GM19324 (cell line): ENCODE results near the gene EGFL7.

Source experiments
- ATAC-seq: cut with Tn5 transposase; IDR thresholded peaks from one replicate; pipeline ENCODE4 v1.9.1; 2021; ENCODE audit warnings: mild to moderate bottlenecking, moderate library complexity; ENCODE audit not compliant: unreplicated experiment, low FRiP score

The EGFL7 gene

DNA sequence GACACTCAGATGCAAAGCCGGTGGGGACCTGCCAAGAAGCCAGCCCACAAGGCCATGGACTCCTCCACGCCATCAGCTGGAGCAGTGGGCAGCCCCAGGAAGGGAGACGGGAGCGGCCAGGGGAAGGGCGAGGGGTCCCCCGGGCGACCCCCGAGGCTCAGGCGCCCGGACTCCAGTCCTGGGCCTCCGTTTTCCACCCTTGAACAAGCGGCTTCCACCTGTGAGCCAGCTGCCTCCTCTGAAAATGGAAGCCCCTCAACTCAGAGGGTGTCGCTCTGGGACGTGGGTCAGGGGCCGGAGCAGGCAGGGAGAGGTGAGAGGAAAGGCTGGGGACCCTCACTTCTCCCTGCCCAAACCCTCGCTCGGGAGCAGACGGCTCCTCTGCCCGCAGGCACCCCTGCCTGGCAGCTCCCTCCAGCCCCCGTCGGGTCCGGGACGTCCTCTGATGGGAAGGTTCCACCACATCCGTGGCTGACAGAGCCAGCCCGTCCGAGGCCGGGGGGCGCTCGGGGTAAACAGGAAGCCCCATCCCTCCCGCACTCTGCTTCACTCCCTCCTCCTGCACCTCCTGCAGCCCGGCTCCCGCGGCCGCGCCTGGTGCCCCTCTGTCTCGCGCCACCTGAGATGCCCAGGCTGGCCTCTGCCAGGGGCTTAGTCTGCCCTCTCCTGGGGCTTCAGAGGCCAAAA lies 3.7 kb upstream of the EGFL7 start:
- ATAC-seq: no peak

DNA sequence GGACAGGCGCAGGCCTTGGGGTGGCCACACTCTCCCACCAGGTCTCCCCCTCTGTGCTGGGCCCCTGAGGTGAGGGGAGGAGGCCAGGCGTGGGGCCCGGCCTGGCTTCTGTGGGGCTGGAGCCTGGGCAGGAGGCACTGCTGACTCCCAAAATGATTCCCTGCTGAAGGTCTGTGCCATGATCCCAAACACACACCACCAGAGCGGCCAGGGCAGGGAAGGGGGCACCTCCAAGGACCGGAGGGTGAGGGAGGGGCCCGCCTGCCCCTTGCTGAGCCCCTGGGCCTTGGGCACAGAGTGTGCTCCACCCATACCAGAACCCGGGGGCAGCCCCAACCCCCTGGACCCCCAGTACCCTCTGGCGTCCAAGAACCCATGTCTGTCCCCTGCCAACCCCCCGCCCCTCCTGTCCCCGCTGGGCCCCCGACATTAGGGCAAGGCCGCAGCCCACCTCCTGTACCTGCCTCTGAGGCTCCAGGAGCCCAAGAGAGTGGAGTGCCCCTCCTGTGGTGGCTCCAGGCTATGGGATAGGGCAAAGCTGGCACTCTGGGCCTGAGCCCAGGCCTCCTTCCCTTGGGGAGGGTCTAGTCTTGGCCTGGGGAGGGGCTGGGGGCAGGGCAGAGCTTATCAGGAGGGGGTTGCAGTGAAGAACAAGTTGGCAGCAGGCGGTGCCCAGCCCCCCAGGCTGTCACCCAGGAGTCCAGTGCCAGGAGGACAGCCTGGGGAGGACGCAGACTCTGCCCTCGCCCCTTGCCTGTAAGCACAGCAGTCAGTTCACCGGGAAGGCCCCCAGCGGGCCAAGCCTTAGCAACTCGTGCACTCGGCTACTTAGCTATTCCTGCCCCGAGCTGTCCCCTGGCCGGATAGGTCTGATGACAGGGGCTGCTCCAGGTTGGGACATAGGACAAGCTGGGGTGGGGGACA lies 2.6 kb upstream of the EGFL7 start:
- ATAC-seq: no peak

DNA sequence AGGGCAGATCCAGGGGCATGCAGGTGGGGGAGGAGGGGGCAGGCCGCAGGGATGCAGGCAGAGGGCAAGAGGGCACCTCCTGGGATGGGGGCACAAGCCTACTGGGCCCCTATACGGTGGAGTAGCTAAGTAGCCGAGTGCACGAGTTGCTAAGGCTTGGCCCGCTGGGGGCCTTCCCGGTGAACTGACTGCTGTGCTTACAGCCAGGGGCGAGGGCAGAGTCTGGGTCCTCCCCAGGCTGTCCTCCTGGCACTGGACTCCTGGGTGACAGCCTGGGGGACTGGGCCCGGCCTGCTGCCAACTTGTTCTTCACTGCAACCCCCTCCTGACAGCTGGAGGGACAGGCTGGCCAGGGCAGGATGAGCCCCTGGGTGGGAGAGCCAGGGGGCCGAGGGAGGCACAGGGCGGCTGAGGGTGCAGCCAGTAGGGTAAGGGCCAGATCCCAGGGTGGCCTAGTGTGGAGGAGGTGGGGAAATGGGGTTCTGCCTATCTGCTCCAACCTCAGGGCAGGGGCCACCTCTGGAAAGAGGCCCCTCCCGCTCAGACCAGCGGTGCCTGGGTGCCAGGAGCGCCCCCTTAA lies 1.7 kb upstream of the EGFL7 start:
- ATAC-seq: no peak

DNA sequence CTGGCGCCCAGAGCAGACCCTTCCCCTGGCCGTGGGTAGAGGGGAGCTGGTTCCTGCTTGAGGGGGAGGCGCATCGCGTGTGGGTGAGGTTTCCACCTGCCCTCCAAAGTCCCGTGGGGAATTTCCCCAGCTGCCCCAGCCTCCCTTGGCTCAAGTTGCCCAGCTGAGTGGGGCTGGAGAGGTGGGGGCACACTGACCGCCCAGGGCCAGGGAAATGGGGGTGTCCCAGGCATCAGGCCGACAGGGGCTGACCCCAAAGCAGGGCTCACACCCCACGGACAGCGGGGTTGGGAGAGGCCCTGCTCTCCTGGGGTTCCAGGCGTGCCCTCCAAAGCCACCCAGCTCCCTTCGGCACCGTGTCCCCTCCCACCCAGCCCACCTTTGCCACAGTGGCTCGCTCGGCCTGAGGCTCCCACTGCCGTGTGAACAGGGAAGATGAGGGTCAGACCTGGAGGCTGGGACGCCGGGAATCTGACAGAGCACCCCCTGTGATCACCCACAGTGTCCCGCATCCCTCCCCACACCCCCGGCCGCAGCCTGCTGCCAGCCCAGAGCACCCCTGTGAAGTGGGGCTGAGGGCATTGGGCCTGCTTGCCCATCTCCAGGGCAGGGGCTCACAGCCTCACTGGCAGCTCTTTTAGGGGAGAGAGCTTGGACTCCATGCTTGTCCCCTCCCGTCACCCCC lies 933 bp upstream of the EGFL7 start:
- ATAC-seq: no peak

DNA sequence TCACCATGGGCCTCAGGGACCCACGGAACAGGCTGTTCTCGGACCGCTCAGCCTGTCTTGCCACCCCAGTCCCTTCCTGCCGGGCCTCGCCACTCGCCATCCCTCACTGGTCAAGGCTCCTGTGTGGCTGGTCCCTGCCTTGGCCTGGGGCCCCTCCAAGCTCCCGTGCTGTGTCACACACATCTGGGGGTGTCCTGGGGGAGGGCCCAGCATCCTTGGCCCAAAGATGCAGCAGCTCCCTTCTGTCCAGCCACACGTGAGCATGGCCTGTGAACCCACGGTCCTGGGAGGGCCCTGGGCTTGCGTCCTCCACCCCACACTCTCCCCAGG lies 425 bp upstream of the EGFL7 start:
- ATAC-seq: no peak

DNA sequence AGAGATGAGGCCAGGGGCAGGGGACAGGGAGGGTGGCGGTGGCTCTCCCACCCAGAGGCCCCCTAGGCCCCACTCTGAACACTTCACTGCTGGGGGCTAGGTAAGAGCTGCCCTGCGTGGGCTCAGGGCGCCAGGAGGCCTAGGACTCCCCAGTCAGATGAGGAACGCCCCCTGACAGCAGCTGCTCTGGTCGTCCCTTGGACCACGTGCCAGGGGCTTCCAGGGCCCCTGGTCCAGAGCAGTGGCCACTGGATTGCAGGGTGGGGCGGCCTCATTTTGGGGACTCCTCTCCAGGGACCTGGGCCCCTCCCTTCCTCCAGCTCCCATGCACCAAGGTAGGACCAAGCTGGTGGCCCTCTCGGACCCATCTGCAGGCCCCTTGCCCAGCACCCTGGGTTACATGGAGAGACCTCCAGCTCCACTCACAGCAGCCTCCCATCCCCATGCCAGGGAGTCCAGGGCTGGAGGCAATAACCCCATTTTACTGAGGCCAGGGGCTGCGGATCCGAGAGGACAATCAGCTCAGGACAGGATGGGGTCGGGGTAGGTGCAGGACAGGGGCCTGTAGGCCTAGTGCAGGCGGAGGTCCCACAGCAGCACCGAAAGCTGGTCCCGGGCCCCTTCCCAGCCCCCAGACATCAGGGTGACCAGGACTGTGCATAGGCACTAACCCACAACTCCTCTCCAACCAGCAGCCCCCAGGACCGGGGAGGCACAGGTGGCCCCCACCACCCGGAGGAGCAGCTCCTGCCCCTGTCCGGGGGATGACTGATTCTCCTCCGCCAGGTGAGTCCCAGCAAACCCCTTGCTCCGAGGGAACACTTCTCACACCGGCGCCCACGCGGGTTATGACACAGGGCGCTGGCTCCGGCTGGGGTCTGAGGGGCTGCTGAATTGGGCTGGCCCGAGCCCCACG lies 1.5 kb downstream of the EGFL7 start:
- no peak for ATAC-seq

DNA sequence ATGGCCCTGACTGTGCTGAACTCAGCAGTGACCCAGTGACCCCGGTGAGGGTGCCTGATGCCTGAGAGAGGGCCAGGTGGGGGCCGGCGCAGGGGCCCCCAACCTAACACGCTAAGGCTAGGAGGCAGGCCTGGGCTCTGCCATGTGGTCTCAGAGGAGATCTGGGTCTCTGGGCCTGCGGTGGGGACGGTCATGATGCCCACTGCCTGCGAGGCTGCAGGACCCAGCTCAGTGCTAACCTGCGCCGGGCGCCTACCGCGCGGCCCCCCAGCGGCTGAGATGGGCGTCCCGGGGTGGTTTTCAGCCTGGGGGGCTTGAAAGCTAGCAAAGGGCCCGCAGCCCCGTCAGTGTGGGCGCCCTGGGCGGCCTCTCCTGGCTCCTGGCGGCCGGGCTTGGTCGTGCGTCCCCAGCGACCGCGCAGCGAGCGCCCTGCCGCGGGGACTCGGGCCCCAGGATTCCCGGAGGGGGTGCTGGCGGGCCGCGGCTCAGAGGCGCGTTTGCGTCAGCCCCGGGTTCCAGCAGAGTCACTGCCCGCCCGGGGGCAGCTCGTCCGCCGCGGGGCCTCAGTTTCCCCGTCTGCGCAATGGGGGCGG lies 2.5 kb downstream of the EGFL7 start:
- no peak for ATAC-seq

DNA sequence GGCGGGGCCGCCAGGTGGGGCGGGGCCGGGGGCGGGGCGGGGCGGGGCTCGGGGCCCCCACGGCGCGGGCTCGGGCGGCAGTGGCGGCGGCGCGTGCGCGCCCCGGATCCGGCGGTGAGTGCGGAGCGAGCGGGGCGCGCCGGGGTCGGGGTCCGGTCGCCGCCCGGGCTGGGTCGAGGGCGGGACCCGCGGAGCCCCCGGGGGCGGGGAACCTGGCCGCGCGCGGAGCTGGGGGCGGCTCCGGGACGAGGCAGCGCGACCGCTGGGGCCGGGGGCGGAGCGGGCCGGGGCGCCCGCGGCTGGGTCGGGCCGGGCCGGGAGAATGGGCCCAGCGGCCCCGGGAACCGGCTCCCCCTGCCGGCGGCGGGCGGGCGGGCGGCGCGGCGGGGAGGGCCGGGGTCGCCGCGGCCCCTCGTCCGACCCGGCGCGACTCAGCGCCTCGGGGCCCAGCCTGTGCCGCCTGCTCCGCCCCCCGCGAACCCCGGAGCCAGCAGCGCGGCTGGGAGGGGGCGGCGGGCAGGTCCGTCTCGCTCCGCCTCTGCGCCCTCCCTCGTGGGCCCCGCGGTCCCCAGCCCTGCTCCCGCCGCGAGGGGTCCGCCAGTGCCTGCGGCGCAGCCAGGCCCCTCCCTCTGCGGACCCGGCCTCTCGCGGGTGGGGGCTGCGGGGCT lies 3.1 kb downstream of the EGFL7 start:
- no peak for ATAC-seq

DNA sequence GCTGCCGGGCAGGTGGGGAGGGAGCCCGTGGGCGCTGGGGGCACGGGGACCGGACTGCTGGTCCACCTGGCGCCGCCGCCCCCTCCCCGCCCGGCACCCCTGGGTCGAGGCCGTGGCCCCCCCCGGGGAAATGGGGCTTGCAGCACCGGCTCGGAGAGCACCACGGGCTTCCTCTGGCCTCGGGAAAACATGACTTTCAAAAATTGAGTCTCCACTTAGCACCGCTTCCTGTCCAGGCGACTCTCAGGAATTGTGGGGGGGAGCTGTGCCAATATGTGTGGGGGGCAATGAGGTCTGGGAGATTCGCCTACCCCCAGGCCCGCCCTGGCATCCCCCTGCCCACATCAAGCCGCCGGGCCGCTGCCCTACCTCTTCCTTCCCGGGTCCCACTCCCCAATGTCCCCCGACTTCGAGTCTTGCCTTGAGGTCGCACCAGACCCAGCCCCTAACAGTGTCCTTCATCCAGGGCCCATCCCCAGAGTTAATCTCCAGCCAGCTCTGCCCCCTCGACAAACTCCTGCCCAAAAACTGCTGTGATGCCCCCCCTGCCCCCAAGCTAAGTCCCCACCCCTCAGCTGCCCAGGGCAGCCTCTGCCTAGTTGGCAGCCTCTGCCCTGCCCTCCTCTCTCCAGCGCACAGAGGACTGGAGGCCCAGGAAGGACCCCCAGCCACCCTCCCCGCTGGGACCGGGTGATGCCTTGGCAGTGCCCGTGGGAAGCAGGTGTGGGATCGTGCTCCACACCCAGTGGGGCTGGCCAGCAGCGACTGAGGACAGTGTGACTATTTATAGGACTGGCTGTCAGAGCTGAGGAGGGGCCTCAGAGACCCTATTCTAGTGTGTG lies 3.9 kb downstream of the EGFL7 start:
- ATAC-seq: no peak

DNA sequence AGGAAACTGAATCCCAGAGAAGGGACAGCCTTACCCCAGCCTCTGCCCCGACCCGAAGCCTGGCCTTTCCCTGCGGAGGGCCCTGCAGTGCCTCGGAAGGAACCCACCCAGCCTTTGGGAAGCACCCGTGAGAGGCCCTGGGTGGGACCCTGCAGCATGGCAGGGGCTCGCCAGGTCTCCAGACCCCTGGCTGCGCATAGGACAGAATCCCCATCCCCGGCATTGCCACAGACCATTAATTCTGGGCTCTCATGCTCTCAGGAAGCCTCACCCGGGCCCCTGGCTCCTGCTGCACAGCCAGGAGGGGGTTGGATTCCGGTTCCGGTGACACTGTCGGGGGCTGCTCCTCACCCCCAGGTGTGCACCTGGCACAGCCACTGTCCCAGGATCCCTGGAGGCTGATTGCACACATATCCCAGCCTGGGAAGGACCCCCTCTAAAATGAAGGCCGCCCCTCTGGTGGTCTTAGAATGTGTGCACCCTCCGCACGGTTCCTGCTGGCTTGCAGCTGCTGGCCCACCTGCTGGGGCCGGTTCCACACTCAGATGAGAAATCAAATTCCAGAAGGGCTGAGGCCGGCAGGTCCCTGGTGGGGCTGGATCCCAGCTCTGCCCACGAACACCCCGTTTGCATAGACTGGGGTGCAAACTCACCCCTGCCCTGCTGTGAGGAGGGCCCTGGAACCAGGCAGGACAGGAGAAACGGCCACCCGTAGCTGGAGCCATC lies 4.7 kb downstream of the EGFL7 start:
- ATAC-seq: no peak

DNA sequence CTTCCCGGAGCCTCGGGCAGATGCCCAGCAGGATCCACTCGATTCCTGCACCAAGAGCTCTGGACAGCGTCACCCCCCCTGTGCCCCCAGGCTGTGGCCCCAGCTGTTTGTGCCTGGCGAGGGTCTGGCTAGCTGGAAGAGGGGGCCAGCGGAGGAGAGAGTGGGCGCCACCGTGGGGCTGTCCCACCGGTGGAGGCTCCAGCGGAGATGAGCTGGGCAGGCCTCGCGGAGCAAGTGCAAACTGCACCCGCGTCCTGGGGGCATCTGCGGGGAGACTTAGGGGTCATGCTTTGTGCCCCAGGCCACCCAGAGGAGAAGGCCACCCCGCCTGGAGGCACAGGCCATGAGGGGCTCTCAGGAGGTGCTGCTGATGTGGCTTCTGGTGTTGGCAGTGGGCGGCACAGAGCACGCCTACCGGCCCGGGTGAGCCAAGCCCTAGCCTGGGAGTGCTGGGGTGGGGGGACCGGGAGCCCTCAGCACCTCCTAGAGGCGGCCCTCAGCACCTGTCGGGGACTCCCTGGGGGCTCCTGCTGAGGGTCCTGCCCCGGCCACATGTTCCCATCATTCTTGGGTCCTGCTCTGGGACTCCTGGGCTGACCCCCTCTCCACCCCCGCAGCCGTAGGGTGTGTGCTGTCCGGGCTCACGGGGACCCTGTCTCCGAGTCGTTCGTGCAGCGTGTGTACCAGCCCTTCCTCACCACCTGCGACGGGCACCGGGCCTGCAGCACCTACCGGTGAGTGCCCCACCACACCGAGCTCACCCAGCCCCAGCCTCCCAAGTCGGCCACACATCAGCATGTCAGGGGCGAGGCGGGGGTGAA lies 5.4 kb downstream of the EGFL7 start:
- no peak for ATAC-seq

DNA sequence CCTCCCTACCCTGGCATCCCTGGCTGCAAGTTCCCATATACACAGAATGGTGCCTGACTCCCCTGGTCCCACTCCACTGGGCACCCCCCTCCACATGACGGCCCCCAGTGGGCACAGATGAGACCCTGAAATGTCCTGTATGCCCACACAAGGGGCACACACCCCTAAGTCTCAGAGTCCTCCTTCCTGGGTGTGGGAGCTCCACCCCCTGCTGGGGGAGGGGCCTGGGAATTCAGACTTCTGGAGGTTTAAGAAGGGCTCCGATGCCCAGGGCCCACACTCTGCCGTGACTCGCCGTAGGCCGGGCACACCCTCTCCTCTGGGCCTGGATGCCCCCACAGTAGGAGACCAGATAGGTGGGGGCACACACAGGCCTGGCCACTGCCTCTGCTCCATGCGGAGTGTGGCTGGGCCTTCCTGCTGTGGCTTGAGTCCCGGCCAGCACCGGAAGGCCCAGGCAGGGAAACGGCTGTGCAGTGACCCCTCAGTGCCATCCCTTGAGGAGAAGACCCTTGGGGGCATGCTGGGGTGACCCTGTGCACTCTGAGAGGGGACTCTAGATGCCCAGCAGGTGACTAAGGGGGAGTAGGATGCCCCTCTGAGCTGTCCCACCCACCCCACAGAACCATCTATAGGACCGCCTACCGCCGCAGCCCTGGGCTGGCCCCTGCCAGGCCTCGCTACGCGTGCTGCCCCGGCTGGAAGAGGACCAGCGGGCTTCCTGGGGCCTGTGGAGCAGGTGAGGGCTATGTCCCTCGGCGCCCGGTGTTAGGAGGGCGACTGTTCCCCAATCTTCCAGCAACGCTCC lies 6.5 kb downstream of the EGFL7 start:
- ATAC-seq: no peak

DNA sequence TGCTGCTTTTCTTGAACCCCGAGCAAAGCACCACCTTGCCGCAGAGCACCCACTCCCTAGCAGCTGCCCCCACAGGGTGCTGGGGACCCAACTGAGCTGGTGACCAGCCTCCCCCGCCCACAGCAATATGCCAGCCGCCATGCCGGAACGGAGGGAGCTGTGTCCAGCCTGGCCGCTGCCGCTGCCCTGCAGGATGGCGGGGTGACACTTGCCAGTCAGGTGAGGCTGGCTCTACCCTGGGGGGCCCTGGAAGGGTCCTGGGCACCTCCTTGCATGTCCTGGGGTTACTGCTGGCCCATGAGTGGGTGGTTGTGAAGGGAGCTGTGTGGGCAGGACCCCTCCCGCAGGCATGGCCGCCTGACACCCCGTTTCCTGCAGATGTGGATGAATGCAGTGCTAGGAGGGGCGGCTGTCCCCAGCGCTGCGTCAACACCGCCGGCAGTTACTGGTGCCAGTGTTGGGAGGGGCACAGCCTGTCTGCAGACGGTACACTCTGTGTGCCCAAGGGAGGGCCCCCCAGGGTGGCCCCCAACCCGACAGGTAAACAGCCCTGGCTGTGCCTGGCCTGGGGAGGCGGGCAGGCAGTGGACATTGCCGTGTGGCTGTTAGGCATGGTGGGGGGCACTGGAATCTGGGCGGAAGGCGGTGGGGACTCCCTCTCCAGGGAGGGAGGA lies 7.2 kb downstream of the EGFL7 start:
- ATAC-seq: no peak

DNA sequence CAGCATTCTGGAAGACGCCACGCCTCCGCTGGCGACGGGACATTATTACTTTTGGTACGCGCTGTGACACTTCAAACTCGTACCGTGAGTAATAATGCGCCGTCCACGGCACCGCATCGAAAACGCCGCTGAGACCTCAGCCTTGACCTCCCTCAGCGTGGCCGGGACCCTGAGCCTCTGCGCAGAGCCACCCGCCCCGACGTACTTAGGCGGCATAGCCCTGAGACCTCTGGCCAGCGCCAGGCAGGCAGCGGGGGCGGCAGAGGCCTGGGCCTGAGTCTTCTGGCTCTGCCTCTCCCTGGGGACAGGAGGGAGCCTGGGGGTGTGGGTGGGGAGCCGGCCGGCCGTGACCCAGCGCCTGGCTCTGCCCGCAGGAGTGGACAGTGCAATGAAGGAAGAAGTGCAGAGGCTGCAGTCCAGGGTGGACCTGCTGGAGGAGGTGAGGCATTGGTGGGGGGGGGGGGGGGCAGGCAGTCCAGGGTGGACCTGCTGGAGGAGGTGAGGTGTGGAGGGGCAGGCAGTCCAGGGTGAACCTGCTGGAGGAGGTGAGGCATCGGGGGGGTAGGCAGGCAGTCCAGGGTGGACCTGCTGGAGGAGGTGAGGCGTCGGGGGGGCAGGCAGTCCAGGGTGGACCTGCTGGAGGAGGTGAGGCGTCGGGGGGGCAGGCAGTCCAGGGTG lies 8.0 kb downstream of the EGFL7 start:
- ATAC-seq: no peak

DNA sequence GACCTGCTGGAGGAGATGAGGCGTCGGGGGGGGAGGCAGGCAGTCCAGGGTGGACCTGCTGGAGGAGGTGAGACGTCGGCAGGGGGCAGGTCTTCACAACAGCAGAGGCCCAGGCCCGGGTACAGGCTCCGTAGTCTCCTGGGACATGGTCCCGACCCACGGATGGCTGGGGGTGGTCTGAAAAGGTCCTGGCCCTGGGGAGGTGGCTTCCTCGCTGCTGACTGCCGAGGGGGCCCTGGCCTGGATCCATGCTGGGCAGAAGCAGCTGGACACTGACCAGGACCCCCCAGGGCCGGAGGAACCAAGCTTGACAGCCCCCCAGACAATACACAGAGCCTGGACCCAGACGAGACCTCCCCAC lies 8.5 kb downstream of the EGFL7 start:
- no peak for ATAC-seq
